NCI-H2107 treated with DMSO at 0.1 percent for 48 hours (cell line): ENCODE data around the gene CHMP5.

ENCODE experiments used
- DNase-seq: peaks from one replicate; lab custom pipeline; 2025; ENCODE audit not compliant: unreplicated experiment; lab: John Stamatoyannopoulos, UW

Gene CHMP5

GRCh38 chr9:33264473-33265177 is at the start of gene CHMP5, which contains the start of gene BAG1:
CHMP5 (plus strand) TSS chr9:33265049; CDS start chr9:33265079, 30 bp downstream.
BAG1 (minus strand) TSS chr9:33264708.
- peak; percentile 97 for DNase-seq

- DNase-seq = no peak
Observed at GRCh38 chr9:33220681-33221567, 43.9 kb upstream of the CHMP5 start.

GRCh38 chr9:33221568-33221884 is 43.3 kb upstream of the CHMP5 start:
- no peak for DNase-seq

GRCh38 chr9:33222031-33222430 is 42.8 kb upstream of the CHMP5 start:
- no peak for DNase-seq

- DNase-seq = no peak
Observed at GRCh38 chr9:33223696-33224095, 41.2 kb upstream of the CHMP5 start.

- peak; percentile 33 for DNase-seq
Observed at GRCh38 chr9:33225319-33226147, 39.3 kb upstream of the CHMP5 start.

- DNase-seq = no peak
Observed at GRCh38 chr9:33227008-33227398, 37.8 kb upstream of the CHMP5 start.

- DNase-seq = no peak
Observed at GRCh38 chr9:33227741-33228140, 37.1 kb upstream of the CHMP5 start.

GRCh38 chr9:33228606-33229005 is 36.2 kb upstream of the CHMP5 start:
- DNase-seq = no peak

GRCh38 chr9:33229359-33230114 is 35.3 kb upstream of the CHMP5 start:
- peak; percentile 61 for DNase-seq

- no peak for DNase-seq
Observed at GRCh38 chr9:33230756-33231622, 33.9 kb upstream of the CHMP5 start.

GRCh38 chr9:33231623-33231942 is 33.3 kb upstream of the CHMP5 start:
- DNase-seq = no peak

GRCh38 chr9:33232815-33233214 is 32.0 kb upstream of the CHMP5 start:
- no peak for DNase-seq

GRCh38 chr9:33233626-33234342 is 31.1 kb upstream of the CHMP5 start:
- DNase-seq = no peak

GRCh38 chr9:33234511-33235467 is 30.1 kb upstream of the CHMP5 start:
- no peak for DNase-seq

- DNase-seq = no peak
Observed at GRCh38 chr9:33236571-33236970, 28.3 kb upstream of the CHMP5 start.

GRCh38 chr9:33239921-33240320 is 24.9 kb upstream of the CHMP5 start, which contains the start of gene SPINK4:
SPINK4 (plus strand) TSS chr9:33240167; CDS start chr9:33240209, 42 bp downstream.
- no peak for DNase-seq

- DNase-seq = no peak
Observed at GRCh38 chr9:33241298-33241697, 23.6 kb upstream of the CHMP5 start.
